CD4-positive, alpha-beta T cell treated with Interleukin-6 at 100 ng/mL for 8 hours (primary cell): ENCODE data around the gene ORC6.
"Not testable (repeated sequence)": the region's sequence is repeated elsewhere in the genome, so short reads cannot be mapped to it uniquely, and the experiment has no call there.

Experiments used
- DNase-seq: peaks from one replicate; pipeline ENCODE4 v3.0.0-alpha.2; 2020; ENCODE audit warnings: mixed read lengths, low spot score

Gene ORC6, protein sequence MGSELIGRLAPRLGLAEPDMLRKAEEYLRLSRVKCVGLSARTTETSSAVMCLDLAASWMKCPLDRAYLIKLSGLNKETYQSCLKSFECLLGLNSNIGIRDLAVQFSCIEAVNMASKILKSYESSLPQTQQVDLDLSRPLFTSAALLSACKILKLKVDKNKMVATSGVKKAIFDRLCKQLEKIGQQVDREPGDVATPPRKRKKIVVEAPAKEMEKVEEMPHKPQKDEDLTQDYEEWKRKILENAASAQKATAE

DNA sequence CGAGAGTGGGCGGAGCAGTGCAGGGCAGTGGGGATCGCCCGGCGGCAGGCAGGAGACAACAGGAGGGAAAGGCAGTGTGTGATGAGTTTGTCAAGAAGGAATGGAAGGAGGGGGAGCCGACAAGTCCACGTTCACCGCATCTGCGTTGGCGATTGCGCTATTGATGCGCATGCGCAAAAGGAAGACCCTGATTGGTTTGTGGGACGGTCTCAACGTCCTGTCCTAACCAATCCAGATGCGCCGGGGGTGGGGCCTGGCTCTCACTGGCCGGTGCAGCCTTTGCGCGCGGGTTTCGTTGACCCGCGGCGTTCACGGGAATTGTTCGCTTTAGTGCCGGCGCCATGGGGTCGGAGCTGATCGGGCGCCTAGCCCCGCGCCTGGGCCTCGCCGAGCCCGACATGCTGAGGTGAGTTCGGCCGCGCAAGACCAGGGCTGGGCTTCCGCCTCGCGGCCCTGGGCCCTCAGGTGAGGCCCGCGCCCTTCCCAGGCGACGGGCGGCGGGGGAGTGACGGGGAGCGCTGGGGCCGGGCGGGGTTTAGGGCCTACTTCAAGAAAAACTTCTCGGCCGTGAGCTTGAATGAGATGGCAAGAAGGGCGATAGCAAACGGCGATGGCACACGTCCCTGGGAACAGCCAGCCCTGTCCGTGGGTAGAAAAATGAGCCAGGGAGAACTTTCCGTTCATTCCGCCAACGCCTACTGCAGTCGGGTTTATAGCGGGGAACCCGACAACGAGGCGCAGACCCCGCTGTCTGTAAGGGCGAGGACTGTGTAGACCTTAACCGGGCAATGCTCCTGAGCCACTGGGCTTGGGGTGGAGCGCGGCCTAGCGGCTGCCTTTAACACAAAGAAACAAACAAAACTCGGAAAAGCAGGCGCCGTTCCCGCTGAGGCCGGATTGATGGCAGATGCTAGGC lies at the start of gene ORC6:
TSS of gene ORC6 (plus strand) at position 295 of the 916 bp plus-strand sequence. CDS start at position 342, 47 bp downstream.
- peak; percentile 96 for DNase-seq

DNA sequence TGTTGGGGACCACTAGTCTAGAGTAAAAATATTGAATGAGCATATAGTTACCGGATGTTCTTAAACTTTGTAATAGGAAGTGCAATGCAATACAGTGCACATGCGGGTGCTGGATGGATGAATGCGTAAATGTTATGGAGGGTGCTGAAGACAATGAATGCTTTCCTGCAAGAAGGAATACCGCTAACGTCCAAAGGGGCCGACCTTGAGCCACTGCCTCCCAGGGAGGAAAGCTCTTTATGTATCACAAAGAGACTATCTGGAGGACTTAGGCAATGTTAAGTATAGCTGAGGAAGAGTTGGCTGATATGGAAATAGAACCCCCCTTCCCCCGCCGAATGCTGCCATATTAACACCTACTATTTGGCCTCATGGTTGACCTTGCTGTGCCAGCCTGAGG lies 40.8 kb upstream of the ORC6 start:
- DNase-seq, result no peak

DNA sequence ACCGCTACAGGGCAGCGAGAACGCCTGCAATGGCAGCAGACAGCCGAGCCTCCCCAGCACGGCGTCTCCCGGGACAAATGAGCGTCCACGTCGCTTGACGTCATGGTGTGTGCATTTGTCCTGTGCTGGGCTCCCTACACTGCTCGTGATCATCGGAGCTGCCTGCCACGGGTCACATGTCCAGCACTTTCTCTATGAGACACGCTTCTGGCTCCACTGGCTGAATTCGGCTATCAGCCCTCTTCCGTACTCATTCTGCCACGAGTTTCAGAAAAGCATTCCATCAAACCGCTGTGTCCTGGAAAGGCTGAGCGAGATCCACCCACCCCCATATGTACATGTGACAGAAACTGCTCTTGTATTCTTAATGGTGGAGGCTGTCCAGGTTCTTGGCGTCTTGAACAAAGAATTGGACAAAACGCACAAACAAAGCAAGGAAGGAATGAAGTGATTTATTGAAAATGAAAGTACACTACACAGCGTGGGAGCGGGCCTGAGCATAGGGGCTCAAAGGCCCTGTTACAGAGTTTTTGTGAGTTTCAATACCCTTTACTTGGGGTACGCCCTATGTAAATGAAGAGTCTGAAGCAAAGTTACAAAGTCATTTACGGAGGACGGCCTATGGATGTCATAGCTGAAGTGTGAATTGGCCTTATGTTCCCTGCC lies 39.7 kb upstream of the ORC6 start:
- no peak for DNase-seq

DNA sequence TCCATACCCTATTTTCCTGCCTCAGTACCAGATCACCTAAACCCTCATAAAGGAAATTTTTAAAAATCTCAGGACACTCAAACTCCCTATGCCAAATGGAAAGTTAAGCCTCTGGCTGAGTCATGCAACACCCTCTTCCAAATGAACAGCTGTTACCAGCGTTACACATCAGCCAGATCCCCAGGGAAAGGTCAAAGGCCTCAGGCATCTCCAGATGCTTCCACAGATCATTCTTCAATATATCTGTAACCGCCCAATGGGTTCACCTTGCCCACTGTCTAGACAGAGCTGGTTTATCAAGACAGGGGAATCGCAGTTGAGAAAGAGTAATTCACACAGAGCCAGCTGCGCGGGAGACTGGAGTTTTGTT lies 39.2 kb upstream of the ORC6 start:
- DNase-seq, result no peak

DNA sequence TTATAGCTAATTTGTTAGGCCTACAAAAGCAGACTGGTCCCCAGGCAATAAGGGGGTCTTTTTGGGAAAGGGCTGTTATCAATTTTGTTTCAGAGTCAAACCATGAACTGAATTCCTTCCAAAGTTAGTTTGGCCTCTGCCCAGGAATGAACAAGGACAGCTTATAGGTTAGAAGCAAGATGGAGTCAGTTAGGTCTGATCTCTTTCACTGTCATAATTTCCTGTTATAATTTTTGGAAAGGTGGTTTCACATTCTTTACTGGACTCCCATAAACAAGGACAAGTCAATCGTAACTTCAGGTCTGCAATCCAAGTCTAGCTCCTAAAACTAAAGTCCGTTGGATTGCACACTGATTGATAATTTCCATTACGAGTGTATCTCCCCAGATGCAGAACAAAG lies 38.2 kb upstream of the ORC6 start:
- no peak for DNase-seq

DNA sequence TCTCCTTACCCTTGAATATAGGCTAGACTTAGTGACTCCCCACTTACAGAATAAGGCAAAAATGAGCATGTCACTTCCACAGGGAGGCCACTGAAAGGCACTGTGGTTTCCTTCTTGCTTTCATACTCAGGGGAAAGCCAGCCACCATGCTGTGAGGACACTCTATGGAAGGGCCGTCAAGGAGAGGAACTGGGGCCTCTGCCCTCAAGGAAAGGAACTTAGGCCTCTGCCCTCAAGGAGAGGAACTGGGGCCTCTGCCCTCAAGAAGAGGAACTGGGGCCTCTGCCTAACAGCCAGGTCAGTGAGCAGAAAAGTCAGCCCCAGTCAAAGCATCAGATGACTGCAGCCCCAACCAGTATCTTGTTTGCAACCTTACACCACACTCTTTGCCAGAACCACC lies 30.5 kb upstream of the ORC6 start:
- peak; percentile 7 for DNase-seq

DNA sequence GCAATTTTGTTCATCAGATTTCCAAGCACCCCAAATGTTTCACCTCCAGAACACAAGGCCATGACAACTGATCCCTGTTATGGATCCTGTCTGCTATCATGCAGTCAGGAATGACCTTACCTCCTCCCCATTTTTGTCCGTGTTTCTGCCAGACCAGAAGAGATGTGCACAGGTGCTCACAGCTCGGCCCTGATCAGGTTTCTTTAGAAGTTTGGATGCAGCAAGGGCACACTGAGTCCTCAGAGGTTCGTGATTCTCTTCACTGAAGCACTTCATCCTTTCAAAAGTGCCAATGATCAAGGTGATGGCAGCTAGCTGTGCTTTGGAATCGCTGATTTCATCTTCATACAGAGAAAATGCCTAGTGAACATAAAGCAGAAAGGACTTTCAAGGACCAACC lies 27.3 kb upstream of the ORC6 start:
- no peak for DNase-seq

DNA sequence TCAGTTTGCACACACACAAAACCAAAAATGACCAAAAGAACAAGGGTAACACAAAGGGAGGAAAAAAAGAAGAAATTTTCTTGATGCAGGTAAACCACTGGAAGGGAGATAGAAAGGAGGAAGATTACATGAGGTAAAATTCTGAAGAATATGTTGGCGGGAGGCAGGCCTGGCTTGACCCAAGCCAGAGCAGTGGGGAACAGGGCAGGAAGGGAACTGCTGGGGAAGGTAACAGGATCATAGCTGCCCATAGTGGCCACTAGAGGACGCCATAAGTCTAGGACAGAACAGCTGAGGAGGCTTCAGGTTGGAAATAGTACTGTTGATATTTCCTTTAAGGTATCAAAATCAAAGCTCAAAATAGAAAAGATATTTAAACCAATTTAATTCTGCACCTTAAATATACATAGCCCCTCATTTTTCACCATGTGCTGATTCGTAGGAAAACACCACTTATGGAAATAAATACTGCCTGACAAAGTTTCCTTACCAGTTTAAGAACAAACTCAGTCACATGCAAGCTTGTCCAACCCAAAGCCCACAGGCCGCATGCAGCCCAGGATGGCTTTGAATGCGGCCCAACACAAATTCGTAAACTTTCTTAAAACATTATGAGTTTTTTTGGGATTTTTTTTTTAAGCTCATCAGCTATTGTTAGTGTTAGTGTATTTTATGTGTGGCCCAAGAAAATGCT lies 16.0 kb upstream of the ORC6 start:
- peak; percentile 54 for DNase-seq

DNA sequence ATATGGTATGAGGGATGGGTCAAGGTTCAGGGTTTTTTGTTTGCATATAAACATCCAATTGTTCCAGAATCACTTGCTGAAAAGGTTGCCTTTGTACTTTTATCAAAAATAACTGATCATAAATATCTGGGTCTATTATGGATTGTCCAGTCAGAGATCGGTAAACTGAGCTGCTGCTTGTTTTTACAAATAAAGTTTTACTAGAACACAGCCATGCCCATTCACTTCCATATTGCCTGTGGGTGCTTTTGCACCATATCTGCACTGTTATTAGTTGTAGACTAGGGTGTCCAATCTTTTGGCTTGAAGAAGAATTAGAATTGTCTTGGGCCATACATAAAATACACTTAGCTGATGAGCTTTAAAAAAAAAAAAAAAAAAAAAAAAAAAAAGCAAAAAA lies 11.5 kb upstream of the ORC6 start:
- not testable (repeated sequence) for DNase-seq

DNA sequence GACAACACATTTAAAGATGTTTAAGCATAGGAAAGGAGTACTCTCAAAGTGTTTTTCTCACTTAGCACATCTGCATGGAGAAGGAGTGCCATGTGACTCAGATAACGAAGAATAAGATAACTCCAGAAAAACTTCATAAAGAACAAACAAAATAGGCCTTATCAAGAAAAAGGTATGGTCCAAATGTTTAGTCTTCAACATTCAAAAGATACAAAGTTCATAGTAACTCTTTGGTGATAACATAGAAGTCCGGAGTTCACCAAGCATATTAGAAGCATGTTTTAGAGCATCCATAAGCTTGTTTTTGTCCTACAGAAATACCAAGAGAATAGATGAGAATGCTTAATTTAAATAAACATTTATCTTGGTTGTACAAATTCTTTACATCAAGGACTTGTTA lies 7.6 kb upstream of the ORC6 start:
- DNase-seq, result not testable (repeated sequence)

DNA sequence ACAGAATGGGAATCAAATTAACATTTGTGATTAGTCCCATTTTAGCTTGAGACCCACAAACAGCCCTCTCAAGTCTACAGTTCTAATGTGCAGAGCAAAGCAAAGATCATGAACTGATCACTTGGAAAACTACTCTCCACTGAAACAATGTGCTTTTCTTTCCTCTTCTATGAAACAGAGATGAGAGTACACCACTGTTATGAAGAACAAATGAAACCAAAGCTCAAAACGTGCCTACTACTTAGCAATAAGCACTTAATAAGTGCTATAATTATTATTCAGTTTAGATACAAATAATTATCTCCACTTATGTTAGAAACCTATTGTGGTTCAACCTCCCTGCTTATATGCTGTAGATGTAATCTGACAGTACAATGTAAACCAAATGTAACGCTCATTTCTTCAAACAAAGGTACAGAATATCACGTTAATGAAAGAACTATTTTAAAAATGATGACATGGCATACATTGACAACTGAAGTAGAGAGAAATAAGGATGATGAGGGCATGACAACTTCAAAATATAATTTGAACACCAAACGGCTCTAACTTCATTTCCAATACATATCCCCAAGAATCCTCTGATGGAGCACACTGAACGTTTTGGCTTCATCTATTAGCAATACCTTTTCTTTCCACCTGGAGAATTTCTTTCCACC lies 2.5 kb upstream of the ORC6 start:
- DNase-seq, result no peak

DNA sequence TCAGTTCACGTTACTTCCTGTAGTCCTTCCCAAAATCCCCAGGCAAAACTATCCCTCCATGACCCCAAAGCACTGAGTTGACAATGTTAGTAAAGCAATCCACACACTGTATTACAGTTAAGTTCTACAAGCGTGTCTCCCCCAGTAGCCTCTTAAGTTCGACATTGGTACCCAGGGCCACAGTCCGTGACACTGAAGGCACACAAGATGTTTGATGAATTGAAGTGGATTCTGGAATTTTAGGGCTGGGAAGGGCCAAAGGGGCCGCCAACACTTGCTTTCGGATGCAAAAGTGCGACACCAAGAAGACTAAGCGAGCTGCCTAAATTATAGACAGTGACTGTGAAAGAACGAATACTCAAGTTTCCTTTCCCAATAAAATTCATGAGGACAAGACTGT lies 2.0 kb upstream of the ORC6 start:
- DNase-seq, result no peak

DNA sequence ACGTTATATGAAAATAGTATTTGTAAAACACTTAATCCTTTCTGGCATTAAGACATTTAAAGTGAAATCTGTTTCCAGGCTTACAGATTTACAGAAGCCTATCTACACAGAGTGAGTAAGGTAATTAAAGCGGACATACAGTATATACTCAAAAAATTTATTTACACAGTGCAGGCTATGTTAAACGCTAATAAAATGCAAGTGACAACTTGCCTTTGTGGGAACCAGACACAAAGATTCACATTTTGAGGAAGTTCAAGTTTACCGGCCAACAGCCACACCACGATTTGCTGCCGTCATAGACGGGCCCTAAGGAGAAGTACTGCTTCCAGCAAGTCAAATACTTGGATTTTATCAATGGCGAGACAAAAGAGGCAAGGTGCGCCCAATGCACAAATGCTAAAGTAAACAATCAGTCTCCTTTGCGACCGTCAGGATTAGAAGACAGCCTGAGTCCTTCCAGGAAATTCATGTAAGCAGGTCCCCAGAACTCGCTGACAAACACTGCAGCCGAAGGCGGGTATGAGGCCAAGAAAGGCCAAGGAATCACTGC lies 1.3 kb upstream of the ORC6 start:
- DNase-seq, result no peak

DNA sequence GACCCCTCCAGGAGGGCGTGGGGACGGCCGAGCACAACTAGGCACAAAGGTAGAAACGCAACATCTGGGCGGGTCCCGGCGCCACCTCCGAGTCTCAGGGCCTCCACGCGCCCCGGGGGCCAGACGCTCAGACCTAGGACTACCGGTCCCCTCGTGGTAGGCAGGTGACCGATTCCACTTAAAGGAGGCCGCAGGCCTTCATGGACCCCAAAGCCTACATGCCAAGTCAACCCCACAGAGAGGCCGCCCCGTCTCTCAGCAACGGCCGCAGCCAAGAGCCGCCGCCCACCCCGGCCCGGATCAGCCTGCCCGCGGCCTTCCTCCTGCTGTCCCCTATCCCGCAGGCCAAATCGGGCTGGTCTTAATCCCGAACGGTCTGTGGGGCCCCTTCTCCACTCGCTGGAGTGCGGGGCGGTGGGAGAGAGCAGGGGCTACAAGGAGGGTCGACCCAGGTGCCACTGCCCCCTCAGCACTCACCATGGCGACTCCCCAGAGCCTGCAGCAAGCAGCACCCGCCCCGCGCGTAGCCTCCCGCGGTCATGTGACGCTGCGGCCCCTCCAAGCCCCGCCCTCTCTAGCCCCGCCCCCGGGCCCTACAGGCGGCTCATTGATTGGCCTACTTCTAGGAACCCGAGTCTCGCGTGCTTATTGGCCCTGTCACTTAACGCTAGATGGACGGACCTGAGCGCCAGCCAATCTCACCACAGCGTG lies 650 bp upstream of the ORC6 start, which contains the start of gene VPS35:
TSS of gene VPS35 (minus strand) at position 525 of the 711 bp plus-strand sequence. CDS start at position 480, 45 bp downstream.
- peak; percentile 99 for DNase-seq

DNA sequence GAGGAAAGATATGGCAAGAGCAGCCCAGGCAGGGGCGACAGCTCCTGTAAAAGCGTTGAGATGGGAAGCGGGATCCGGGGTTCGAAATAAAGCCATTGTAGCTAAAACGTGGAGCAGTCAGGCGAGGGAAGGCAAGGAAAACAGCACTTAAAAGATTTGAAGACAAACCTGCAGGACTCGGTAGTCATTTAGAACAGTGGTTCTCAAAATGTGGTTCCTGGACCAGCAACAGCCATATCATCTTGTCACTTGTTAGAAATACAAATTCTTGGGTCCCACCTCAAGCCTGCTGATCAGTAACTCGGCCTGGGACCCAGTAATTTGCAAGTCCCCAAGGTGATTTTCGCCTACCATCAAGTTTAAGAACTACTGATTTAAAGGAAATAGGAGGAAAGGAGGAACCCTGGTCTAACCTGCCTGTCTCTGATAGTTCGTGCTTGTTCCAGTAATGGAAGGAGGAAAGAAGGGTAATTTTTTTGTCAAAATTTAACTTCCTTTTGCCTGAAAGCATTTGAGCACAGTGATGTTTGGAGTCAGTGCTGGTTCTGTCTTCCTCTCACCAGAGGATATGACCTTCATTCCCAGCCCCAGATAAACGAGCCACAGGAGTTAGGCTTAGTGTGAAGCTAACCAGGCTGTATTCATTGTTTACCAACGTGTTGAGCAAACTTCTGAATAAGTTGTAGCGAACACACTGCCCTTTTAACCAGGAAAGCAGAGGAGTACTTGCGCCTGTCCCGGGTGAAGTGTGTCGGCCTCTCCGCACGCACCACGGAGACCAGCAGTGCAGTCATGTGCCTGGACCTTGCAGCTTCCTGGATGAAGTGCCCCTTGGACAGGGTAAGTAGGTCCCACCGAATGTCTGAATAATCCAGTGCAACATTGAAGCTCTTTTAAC lies 1.1 kb downstream of the ORC6 start:
- no peak for DNase-seq

DNA sequence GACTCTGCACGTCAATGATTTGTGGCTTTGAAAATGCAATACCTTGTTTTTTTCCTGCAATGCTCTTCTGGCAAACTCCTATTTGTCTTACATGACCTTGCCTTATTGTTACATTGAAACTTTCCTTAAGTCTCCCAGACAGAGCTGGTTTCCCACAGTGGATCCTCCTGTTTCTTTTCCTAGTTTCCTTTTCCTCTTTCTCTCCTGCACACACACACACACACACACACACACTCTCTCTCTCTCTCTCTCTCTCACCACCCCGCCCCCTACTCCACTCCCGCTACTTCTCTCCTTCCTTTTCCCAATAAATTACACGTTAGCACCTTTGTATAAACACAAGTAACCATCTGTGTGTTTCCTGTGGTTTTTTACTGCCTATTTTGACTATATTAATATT lies 2.3 kb downstream of the ORC6 start:
- no peak for DNase-seq

DNA sequence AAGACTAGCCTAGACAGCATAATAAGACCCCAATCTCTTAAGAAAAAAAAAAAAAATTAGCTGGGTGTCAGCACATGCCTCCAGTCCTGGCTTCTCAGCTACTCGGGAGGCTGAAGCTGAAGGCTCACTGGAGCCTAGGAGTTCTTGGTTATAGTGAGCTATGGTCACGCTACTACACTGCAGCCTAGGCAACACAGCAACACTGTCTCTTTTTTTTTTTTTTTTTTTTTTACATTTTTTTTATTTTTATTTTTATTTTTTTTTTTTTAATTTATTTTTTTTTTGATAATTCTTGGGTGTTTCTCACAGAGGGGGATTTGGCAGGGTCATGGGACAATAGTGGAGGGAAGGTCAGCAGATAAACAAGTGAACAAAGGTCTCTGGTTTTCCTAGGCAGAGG lies 4.1 kb downstream of the ORC6 start:
- DNase-seq, result no peak

DNA sequence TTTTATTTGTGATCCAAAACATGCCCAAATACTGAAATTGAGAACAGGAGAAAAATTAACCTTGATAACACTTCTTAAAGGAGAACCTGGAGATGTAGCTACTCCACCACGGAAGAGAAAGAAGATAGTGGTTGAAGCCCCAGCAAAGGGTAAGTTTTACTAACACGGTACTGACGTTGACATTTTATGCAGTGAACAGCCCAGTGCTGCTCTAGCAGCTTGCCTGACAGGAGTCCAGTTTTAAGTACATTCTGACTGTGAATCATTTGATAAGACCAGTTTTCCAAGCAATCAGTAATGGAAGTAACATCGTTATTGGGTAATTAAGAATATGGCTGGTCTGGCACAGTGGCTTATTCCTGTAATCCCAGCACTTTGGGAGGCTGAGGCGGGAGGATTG lies 6.5 kb downstream of the ORC6 start:
- no peak for DNase-seq

DNA sequence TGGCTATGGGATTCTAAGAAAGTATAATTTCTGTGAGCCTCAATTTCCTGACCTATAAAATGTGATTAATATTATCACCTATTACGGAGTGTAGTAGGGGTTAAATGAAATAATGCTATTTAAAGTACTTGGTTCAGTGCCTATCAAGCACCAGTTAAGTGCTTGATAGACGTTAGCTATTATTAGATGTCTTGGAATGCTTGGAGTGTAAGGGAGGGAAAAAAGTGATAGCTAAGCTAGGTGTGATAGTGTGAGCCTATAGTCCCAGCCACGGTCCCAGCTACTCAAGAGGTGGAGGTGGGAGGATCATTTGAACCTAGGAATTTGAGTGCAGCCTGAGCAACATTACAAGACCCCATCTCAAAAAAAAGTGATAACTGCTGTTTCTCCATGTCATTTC lies 7.5 kb downstream of the ORC6 start:
- DNase-seq, result no peak

DNA sequence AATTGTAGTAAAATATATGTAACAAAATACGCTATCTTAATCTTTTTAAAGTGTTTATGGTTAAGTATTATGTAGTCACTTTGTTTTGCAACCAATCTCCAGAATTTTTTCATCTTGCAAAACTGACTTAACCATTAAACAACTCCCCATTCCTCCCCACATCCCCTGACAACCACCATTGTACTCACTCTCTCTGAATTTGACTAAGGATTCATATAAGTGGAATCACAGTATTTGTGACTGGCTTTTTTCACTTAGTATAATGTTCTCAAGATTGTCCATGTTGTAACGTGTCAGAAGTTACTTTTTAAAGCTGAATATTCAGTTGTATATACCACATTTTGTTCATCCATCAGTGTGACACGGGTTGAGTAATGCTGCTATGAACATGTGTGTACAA lies 10.6 kb downstream of the ORC6 start:
- DNase-seq, result no peak
